Measurements from ENCODE around the gene AMBN.

DNA sequence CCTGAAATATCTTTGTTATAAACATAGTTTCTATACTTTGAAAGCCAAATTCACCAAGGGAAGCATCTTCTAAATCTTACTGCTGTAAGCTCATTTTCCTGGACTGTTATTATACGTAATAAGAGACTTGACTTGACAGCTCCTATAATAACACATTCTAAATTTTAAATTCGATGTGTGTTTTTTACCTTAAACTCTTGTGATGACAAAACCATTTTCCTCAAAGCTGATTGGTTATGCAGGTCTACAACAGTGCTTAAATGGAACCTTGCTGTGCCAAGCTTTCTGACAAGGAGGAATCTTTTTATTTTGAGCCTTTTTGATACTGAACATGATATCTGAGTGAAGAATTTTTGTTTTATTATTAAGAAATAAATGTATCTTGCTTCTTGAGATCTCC lies 36.4 kb downstream of the AMBN start, which contains the start of gene ENAM:
- TF ChIP-seq, protein P1, sequence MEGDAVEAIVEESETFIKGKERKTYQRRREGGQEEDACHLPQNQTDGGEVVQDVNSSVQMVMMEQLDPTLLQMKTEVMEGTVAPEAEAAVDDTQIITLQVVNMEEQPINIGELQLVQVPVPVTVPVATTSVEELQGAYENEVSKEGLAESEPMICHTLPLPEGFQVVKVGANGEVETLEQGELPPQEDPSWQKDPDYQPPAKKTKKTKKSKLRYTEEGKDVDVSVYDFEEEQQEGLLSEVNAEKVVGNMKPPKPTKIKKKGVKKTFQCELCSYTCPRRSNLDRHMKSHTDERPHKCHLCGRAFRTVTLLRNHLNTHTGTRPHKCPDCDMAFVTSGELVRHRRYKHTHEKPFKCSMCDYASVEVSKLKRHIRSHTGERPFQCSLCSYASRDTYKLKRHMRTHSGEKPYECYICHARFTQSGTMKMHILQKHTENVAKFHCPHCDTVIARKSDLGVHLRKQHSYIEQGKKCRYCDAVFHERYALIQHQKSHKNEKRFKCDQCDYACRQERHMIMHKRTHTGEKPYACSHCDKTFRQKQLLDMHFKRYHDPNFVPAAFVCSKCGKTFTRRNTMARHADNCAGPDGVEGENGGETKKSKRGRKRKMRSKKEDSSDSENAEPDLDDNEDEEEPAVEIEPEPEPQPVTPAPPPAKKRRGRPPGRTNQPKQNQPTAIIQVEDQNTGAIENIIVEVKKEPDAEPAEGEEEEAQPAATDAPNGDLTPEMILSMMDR (IDR thresholded peaks at IDR 0.05; ENCODE audit: extremely low read depth in 1 of 2, insufficient read depth in 1 of 2, low read depth in 1 of 2, low read length in 2 of 2): no peak
- no peak for TF ChIP-seq POLR2A (IDR thresholded peaks at IDR 0.05; ENCODE audit: low read depth, low read length)
- TF ChIP-seq EZH2 (IDR thresholded peaks at IDR 0.05; ENCODE audit: borderline replicate concordance, low read depth, low read length, severe bottlenecking): no peak
- TF ChIP-seq POLR2AphosphoS5 (IDR thresholded peaks at IDR 0.05; ENCODE audit: insufficient read depth, low read depth, low read length): no peak
- TF ChIP-seq, protein P2, sequence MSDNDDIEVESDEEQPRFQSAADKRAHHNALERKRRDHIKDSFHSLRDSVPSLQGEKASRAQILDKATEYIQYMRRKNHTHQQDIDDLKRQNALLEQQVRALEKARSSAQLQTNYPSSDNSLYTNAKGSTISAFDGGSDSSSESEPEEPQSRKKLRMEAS (IDR thresholded peaks at IDR 0.05; ENCODE audit: insufficient read depth, insufficient read length): no peak
- no peak for TF ChIP-seq JUN (IDR thresholded peaks at IDR 0.05; ENCODE audit: borderline replicate concordance, insufficient read depth, insufficient read length, low read depth)
- TF ChIP-seq FOS (IDR thresholded peaks at IDR 0.05; ENCODE audit: borderline replicate concordance, insufficient read depth, low read length): no peak
